H1 (cell line): Measurements from ENCODE around the gene LIPG. TPM values are rescaled to one million over a fixed set of nuclear protein-coding genes. Genes with fewer than 3 reads are reported as not detected.

Experiments used
- CTCF ChIA-PET: fragments of 300-600 bp; sonication (Branson Sonifier 250); formaldehyde crosslinking; loops from one replicate; lab custom pipeline; 2021; ENCODE audit not compliant: partially characterized antibody; lab: Charles Lee
- POLR2A ChIA-PET: fragments of 300-600 bp; sonication (Branson Sonifier 250); formaldehyde crosslinking; loops from one replicate; lab custom pipeline; 2021; ENCODE audit warnings: inconsistent platforms; ENCODE audit not compliant: partially characterized antibody; lab: Charles Lee
- DNase-seq, 2 experiments: peaks; one replicate each; pipeline versions ENCODE4 v3.0.0 to v3.0.0-alpha.2; 2010 to 2022; ENCODE audit warnings: low spot score in 2 of 2, low read depth in 1 of 2, mixed read lengths in 1 of 2
- FAIRE-seq: peaks from 2 replicates; lab custom pipeline; 2011; peaks lifted over from hg19 to GRCh38; lab: Jason Lieb, UNC
- H2AFZ ChIP-seq: 2 replicates; pipeline ENCODE4 v1.8.1; 2012; ENCODE audit warnings: low read length, inconsistent platforms
- H2AK5ac ChIP-seq: 2 replicates; pipeline ENCODE4 v1.6.1; 2013; ENCODE audit warnings: low read depth, low read length
- H2BK120ac ChIP-seq: replicated peaks from 2 replicates; pipeline ENCODE3; 2013; ENCODE audit warnings: low read depth, low read length, inconsistent platforms
- H2BK12ac ChIP-seq: 2 replicates; pipeline ENCODE4 v1.6.1; 2013; ENCODE audit warnings: low read depth, low read length
- H2BK15ac ChIP-seq: 2 replicates; pipeline ENCODE4 v1.6.1; 2013; ENCODE audit warnings: low read length
- H2BK20ac ChIP-seq: 2 replicates; pipeline ENCODE4 v1.6.1; 2013; ENCODE audit warnings: low read length
- H2BK5ac ChIP-seq: 2 replicates; pipeline ENCODE4 v1.6.1; 2013; ENCODE audit warnings: low read depth, low read length
- H3K14ac ChIP-seq: 2 replicates; pipeline ENCODE4 v1.6.1; 2013; ENCODE audit warnings: inconsistent platforms; ENCODE audit not compliant: insufficient read length
- H3K18ac ChIP-seq: 2 replicates; pipeline ENCODE4 v1.6.1; 2013; ENCODE audit warnings: low read length; ENCODE audit errors: extremely low read depth
- H3K23ac ChIP-seq: 2 replicates; pipeline ENCODE4 v1.6.1; 2013; ENCODE audit warnings: inconsistent platforms; ENCODE audit not compliant: insufficient read length
- H3K23me2 ChIP-seq: 2 replicates; pipeline ENCODE4 v1.6.1; 2013; ENCODE audit warnings: low read depth, low read length
- H3K27ac ChIP-seq: 2 replicates; pipeline ENCODE4 v1.6.1; 2011; ENCODE audit warnings: low read depth, low read length, inconsistent platforms
- H3K27me3 ChIP-seq, 4 experiments: replicated peaks in 1 of 4; 1 replicate in 1 of 4; 2 replicates in 3 of 4; pipeline versions ENCODE4 v1.6.1 to v1.8.1; 2011 to 2013; ENCODE audit warnings: low read length in 3 of 4, mild to moderate bottlenecking in 3 of 4, inconsistent platforms in 2 of 4, mixed read lengths in 2 of 4, moderate library complexity in 1 of 4; ENCODE audit not compliant: control insufficient read depth in 3 of 4, insufficient read depth in 3 of 4; ENCODE audit errors: extremely low read depth in 1 of 4
- H3K36me3 ChIP-seq, 4 experiments: 2 replicates each; pipeline versions ENCODE4 v1.6.1 to v1.8.1; 2011 to 2013; ENCODE audit warnings: mild to moderate bottlenecking in 4 of 4, low read length in 3 of 4, moderate library complexity in 2 of 4, control low read depth in 1 of 4, inconsistent platforms in 1 of 4; ENCODE audit not compliant: insufficient read depth in 4 of 4, control insufficient read depth in 2 of 4
- H3K4ac ChIP-seq: replicated peaks from 2 replicates; pipeline ENCODE3; 2013; ENCODE audit warnings: low read length, low read depth, mixed read lengths, inconsistent platforms; ENCODE audit not compliant: insufficient read length
- H3K4me1 ChIP-seq, 4 experiments: replicated peaks in 1 of 4; 1 replicate in 1 of 4; 2 replicates in 3 of 4; pipeline versions ENCODE4 v1.6.1 to v1.8.1; 2011 to 2013; ENCODE audit warnings: low read length in 3 of 4, inconsistent platforms in 2 of 4, mixed read lengths in 1 of 4; ENCODE audit not compliant: insufficient read depth in 4 of 4, control insufficient read depth in 3 of 4
- H3K4me2 ChIP-seq, 2 experiments: 2 replicates each; pipeline versions ENCODE4 v1.6.1 to v1.8.1; 2011 to 2013; ENCODE audit warnings: low read depth in 2 of 2, low read length in 2 of 2, control low read depth in 1 of 2, inconsistent platforms in 1 of 2, mild to moderate bottlenecking in 1 of 2; ENCODE audit not compliant: insufficient read depth in 1 of 2
- H3K4me3 ChIP-seq, 4 experiments: fragments of 200-600, 300-600 bp in 1 of 4; sonication (generic), shearing (Covaris generic), sonication (Bioruptor Twin) in 1 of 4; 2 replicates each; pipeline versions ENCODE4 v1.5.1 to v1.8.1; 2011 to 2016; ENCODE audit warnings: low read length in 4 of 4, low read depth in 3 of 4, control low read depth in 2 of 4, inconsistent platforms in 2 of 4, mild to moderate bottlenecking in 2 of 4, mixed read lengths in 1 of 4, moderate library complexity in 1 of 4; ENCODE audit not compliant: insufficient read depth in 2 of 4; ENCODE audit errors: extremely low read depth in 1 of 4
- H3K56ac ChIP-seq: replicated peaks from 2 replicates; pipeline ENCODE3; 2013; ENCODE audit warnings: low read depth, mild to moderate bottlenecking, mixed read lengths, low read length, inconsistent platforms; ENCODE audit not compliant: insufficient read length
- H3K79me1 ChIP-seq: 2 replicates; pipeline ENCODE4 v1.6.1; 2013; ENCODE audit warnings: low read depth, low read length, control low read depth
- H3K79me2 ChIP-seq, 2 experiments: 2 replicates each; pipeline versions ENCODE4 v1.6.1 to v1.8.1; 2012 to 2013; ENCODE audit warnings: low read length in 2 of 2, mild to moderate bottlenecking in 2 of 2, inconsistent platforms in 1 of 2; ENCODE audit not compliant: insufficient read depth in 2 of 2, control insufficient read depth in 1 of 2
- H3K9ac ChIP-seq, 4 experiments: replicated peaks in 1 of 4; 1 replicate in 1 of 4; 2 replicates in 3 of 4; pipeline versions ENCODE4 v1.6.1 to v1.8.1; 2011 to 2013; ENCODE audit warnings: low read depth in 3 of 4, low read length in 3 of 4, control low read depth in 2 of 4, mild to moderate bottlenecking in 2 of 4, moderate library complexity in 2 of 4, inconsistent platforms in 1 of 4; ENCODE audit errors: extremely low read depth in 1 of 4
- H3K9me3 ChIP-seq, 2 experiments: 2 replicates each; pipeline versions ENCODE4 v1.6.1 to v1.8.1; 2012 to 2013; ENCODE audit warnings: mild to moderate bottlenecking in 2 of 2, moderate library complexity in 2 of 2, control low read depth in 1 of 2, inconsistent platforms in 1 of 2, low read depth in 1 of 2, low read length in 1 of 2, mixed read lengths in 1 of 2; ENCODE audit not compliant: insufficient read depth in 2 of 2
- H4K20me1 ChIP-seq, 2 experiments: replicated peaks in 1 of 2; 2 replicates each; pipeline versions ENCODE3 to v1.8.1; 2011 to 2013; ENCODE audit warnings: inconsistent platforms in 2 of 2, low read length in 2 of 2, mild to moderate bottlenecking in 1 of 2; ENCODE audit not compliant: insufficient read depth in 2 of 2, control insufficient read depth in 1 of 2
- H4K5ac ChIP-seq: 2 replicates; pipeline ENCODE4 v1.6.1; 2013; ENCODE audit warnings: low read length, low read depth, mixed read lengths, inconsistent platforms; ENCODE audit not compliant: insufficient read length
- H4K8ac ChIP-seq: 2 replicates; pipeline ENCODE4 v1.8.0; 2013; ENCODE audit warnings: mild to moderate bottlenecking, moderate library complexity, low read length, inconsistent platforms; ENCODE audit not compliant: insufficient read depth; ENCODE audit errors: extremely low read depth
- H4K91ac ChIP-seq: replicated peaks from 2 replicates; pipeline ENCODE3; 2013; ENCODE audit warnings: low read length, mixed read lengths, inconsistent platforms; ENCODE audit not compliant: insufficient read length
- CBX5 ChIP-seq: fragments of 300-800, 300-1000 bp; sonication (generic); IDR thresholded peaks from 2 replicates; pipeline ENCODE4 v1.7.1; 2016; ENCODE audit warnings: antibody characterized with exemption, low read length, low read depth
- HDAC6 ChIP-seq: IDR thresholded peaks from one replicate; pipeline ENCODE4 v1.7.1; 2012; ENCODE audit warnings: low read depth, mild to moderate bottlenecking, inconsistent platforms, low read length, moderate library complexity
- WGBS, 2 experiments: shearing (Covaris generic) in 1 of 2; methylation state at CpG; one replicate each; pipeline versions ENCODE4 v1.1.6 to v1.1.7; 2013 to 2015; ENCODE audit warnings: low lambda C conversion rate in 2 of 2, mixed read lengths in 2 of 2, inconsistent platforms in 1 of 2, low coverage in 1 of 2, missing lambda C conversion rate in 1 of 2; ENCODE audit not compliant: insufficient replicate concordance in 2 of 2, insufficient coverage in 1 of 2, insufficient read length in 1 of 2; ENCODE audit errors: extremely low coverage in 1 of 2, missing lambda C conversion rate in 1 of 2; 5-methylcytosine and 5-hydroxymethylcytosine counted together
- polyA plus RNA-seq, 7 experiments: library from polyadenylated mRNA; depleted of rRNA in 3 of 7; stranded (reverse) in 5 of 7; unstranded in 2 of 7; fragments of >200 nt in 5 of 7; fragments of 200-250 nt in 2 of 7; gene quantifications; 1 replicate in 5 of 7; 2 replicates in 1 of 7; 4 replicates in 1 of 7; pipeline versions ENCODE4 v1.2.1 to v1.2.3, GENCODE V29; 2011 to 2013; ENCODE audit warnings: missing spikeins in 2 of 7, mixed read lengths in 2 of 7
- total RNA-seq: library from RNA; stranded (reverse); fragmentation: NEBNext Ultra II Directional; extraction: Animal tissue kit (Norgen Biotek cat#: 25700); gene quantifications from 2 replicates; pipeline ENCODE4 v1.2.1, GENCODE V29; 2021

The LIPG gene
- total and polyA plus RNA-seq, 2 of the 8 experiments (the other 6 are each of a cell fraction or from before 2014, with no cell fraction given) = 9.2 to 9.8 TPM

DNA sequence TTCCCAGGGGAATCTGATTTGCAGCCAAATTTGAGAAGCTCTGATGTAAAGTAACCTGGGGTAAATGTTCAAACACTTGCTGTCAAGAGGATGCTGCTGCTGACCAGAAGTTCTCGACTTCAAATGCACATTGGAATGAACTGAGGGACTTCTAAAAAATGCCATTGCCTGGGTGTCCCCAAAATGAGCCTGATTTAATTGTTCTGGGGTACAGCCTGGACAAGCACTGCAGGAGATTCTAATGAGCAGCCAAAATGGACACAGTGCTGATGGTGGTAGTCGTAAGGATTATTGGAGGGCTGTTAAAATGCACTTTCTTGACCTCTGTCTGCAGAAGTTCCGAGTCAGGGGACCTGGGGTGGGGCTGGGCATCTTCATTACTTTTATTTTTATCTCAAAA, 49.5 kb downstream of the LIPG start:
- ChIA-PET POLR2A (interaction anchor here (1.1 kb wide), 1 partner anchor 10 kb away, joined by 5 read pairs; no protein-coding TSS in a partner anchor), CTCF (interaction anchor here (1.0 to 1.8 kb wide), 3 partner anchors 10 to 100 kb away, joined by 3 to 5 read pairs (median 4); no protein-coding TSS in a partner anchor)
- H3K27me3 ChIP-seq = peaks cover 0 to 2% (median 0%) of the 10 kb centered on the region in 4 experiments; a peak in 1 of 7 replicates

More for the DNA sequence above, 49.5 kb downstream of the LIPG start:
- H4K8ac ChIP-seq = no peak overlapping the region
- H2BK15ac ChIP-seq = no peak overlapping the region
- no peak overlapping the region for H2BK5ac ChIP-seq
- WGBS, 2 experiments = 91% methylated on average over 3 of the region's 3 CpGs; no CpG with 5 or more reads in 1 of the 2 experiments
- no peak overlapping the region for H3K4ac ChIP-seq
- H3K9ac ChIP-seq = no peak overlapping the region
- no peak overlapping the region for H3K27ac ChIP-seq
- H3K18ac ChIP-seq = no peak overlapping the region
- H2AFZ ChIP-seq = no peak overlapping the region
- H4K91ac ChIP-seq = no peak overlapping the region
- no peak overlapping the region for H4K5ac ChIP-seq
- H3K23ac ChIP-seq = no peak overlapping the region
- H3K14ac ChIP-seq = no peak overlapping the region
- no peaks in the 10 kb centered on the region for H3K79me1 ChIP-seq
- no peaks in the 10 kb centered on the region for H4K20me1 ChIP-seq
- H2AK5ac ChIP-seq = no peak overlapping the region
- H3K23me2 ChIP-seq = no peaks in the 10 kb centered on the region
- TF ChIP-seq HDAC6 = no peak
- TF ChIP-seq CBX5 = no peak
- H2BK120ac ChIP-seq = no peak overlapping the region
- no peak overlapping the region for H3K4me3 ChIP-seq
- H3K4me2 ChIP-seq = no peak overlapping the region
- FAIRE-seq = no peak
- H3K79me2 ChIP-seq = no peaks in the 10 kb centered on the region
- no peak overlapping the region for H3K56ac ChIP-seq
- no peaks in the 10 kb centered on the region for H3K9me3 ChIP-seq
- H2BK20ac ChIP-seq = no peak overlapping the region
- H3K36me3 ChIP-seq = no peaks in the 10 kb centered on the region
- no peak for DNase-seq
- peaks cover 10 to 25% (median 21%) of the 10 kb centered on the region in 4 experiments for H3K4me1 ChIP-seq
- no peak overlapping the region for H2BK12ac ChIP-seq
